HCT116 (cell line): ENCODE measurements around the gene SH2D2A. TPM values are rescaled to one million over a fixed set of nuclear protein-coding genes. Genes with fewer than 3 reads are reported as not detected.

ENCODE experiments used
- ATAC-seq: fragments of 200-7000 bp; cut with Tn5 transposase; 2 replicates; pipeline ENCODE4 v1.9.1; 2020; ENCODE audit warnings: mild to moderate bottlenecking, moderate library complexity
- BruUV-seq: library from RNA; stranded (reverse); fragments of 400-500 nt; replicated peaks from 2 replicates; lab custom pipeline; 2021; lab: Mats Ljungman, UMichigan
- CTCF ChIA-PET: fragments of 300-600 bp; sonication (Branson Sonifier 250); formaldehyde crosslinking; loops from one replicate; lab custom pipeline; 2021; ENCODE audit warnings: antibody characterized with exemption; lab: Charles Lee
- POLR2A ChIA-PET: fragments of 300-600, 350-600 bp; sonication (Branson Sonifier 250); formaldehyde crosslinking; loops from one replicate; lab custom pipeline; 2021; ENCODE audit warnings: antibody characterized with exemption; lab: Charles Lee
- RAD21 ChIA-PET, 2 experiments: fragments of 300-600 bp; sonication (Branson Sonifier 250); formaldehyde crosslinking; loops; one replicate each; lab custom pipeline; 2023; ENCODE audit warnings: low total read pairs in 2 of 2; ENCODE audit not compliant: uncharacterized antibody in 2 of 2, unreplicated experiment in 2 of 2, low non-redundant PET in 1 of 2; lab: Charles Lee
- DNase-seq: peaks from one replicate; pipeline ENCODE4 v3.0.0-alpha.2; 2010; ENCODE audit warnings: low read depth, low spot score
- H2AFZ ChIP-seq: fragments of 200-600 bp; shearing (Covaris generic), sonication (generic); 2 replicates; pipeline ENCODE4 v1.6.1; 2017; ENCODE audit warnings: low read depth, mixed run types, mixed read lengths, antibody characterized with exemption, low read length; ENCODE audit not compliant: poor library complexity, severe bottlenecking
- H3K27ac ChIP-seq: 2 replicates; pipeline ENCODE4 v1.5.1; 2012; ENCODE audit warnings: low read depth, low read length
- H3K27me3 ChIP-seq: fragments of 200-600 bp; sonication (generic); 2 replicates; pipeline ENCODE4 v1.6.1; 2016; ENCODE audit warnings: mixed run types, low read length, mixed read lengths; ENCODE audit not compliant: insufficient read depth
- H3K36me3 ChIP-seq, 2 experiments: fragments of 200-500 bp in 1 of 2; fragments of 200-600 bp in 1 of 2; sonication (Bioruptor generic) in 1 of 2; sonication (generic) in 1 of 2; 2 replicates each; pipeline versions ENCODE4 v1.5.1 to v1.6.1; 2014 to 2016; ENCODE audit warnings: low read length in 2 of 2, inconsistent platforms in 1 of 2, mixed read lengths in 1 of 2, mixed run types in 1 of 2; ENCODE audit not compliant: insufficient read depth in 2 of 2, control insufficient read depth in 1 of 2
- H3K4me1 ChIP-seq, 2 experiments: fragments of 200-600 bp in 1 of 2; sonication (generic) in 1 of 2; 2 replicates each; pipeline versions ENCODE4 v1.5.1 to v1.6.1; 2012 to 2017; ENCODE audit warnings: low read length in 2 of 2, inconsistent platforms in 1 of 2, mild to moderate bottlenecking in 1 of 2, mixed read lengths in 1 of 2, mixed run types in 1 of 2, moderate library complexity in 1 of 2; ENCODE audit not compliant: insufficient read depth in 2 of 2, control insufficient read depth in 1 of 2
- H3K4me2 ChIP-seq: fragments of 200-600 bp; sonication (generic); 2 replicates; pipeline ENCODE4 v1.6.1; 2017; ENCODE audit warnings: mixed run types, low read length, mixed read lengths
- H3K4me3 ChIP-seq, 2 experiments: fragments of 200-600 bp in 1 of 2; sonication (generic) in 1 of 2; replicated peaks in 1 of 2; 2 replicates each; pipeline ENCODE4 v1.5.1; 2011 to 2016; ENCODE audit warnings: low read length in 2 of 2, control low read depth in 1 of 2, low read depth in 1 of 2, mild to moderate bottlenecking in 1 of 2, mixed read lengths in 1 of 2, mixed run types in 1 of 2
- H3K79me2 ChIP-seq: fragments of 200-600 bp; sonication (generic); 2 replicates; pipeline ENCODE4 v1.6.1; 2017; ENCODE audit warnings: mild to moderate bottlenecking, mixed run types, low read length, moderate library complexity, mixed read lengths; ENCODE audit not compliant: insufficient read depth
- H3K9ac ChIP-seq: fragments of 200-600 bp; sonication (generic); 2 replicates; pipeline ENCODE4 v1.6.1; 2016; ENCODE audit warnings: low read length, mixed read lengths
- H3K9me2 ChIP-seq: fragments of 200-600 bp; sonication (generic), shearing (Covaris generic); 2 replicates; pipeline ENCODE4 v1.6.1; 2017; ENCODE audit warnings: mixed run types, mild to moderate bottlenecking, moderate library complexity; ENCODE audit not compliant: insufficient read depth
- H3K9me3 ChIP-seq, 2 experiments: fragments of 200-500 bp in 1 of 2; fragments of 200-600 bp in 1 of 2; sonication (Bioruptor generic) in 1 of 2; sonication (generic) in 1 of 2; 2 replicates each; pipeline ENCODE4 v1.6.1; 2014 to 2017; ENCODE audit warnings: low read length in 2 of 2, mixed read lengths in 2 of 2, inconsistent platforms in 1 of 2, low read depth in 1 of 2, mild to moderate bottlenecking in 1 of 2, mixed run types in 1 of 2, moderate library complexity in 1 of 2; ENCODE audit not compliant: control insufficient read depth in 1 of 2, insufficient read depth in 1 of 2
- H4K20me1 ChIP-seq: fragments of 200-600 bp; sonication (generic), shearing (Covaris generic); 2 replicates; pipeline ENCODE4 v1.6.1; 2017; ENCODE audit warnings: mixed run types, mild to moderate bottlenecking, moderate library complexity; ENCODE audit not compliant: insufficient read depth
- EZH2 ChIP-seq: fragments of 200-600 bp; sonication (generic); IDR thresholded peaks from 2 replicates; pipeline ENCODE4 v1.6.1; 2017; ENCODE audit warnings: antibody characterized with exemption, mixed run types
- RAD21 ChIP-seq: IDR thresholded peaks from 2 replicates; pipeline ENCODE4 v1.6.1; 2012; ENCODE audit warnings: low read depth, mild to moderate bottlenecking
- SRF ChIP-seq: IDR thresholded peaks from 2 replicates; pipeline ENCODE4 v1.6.1; 2012; ENCODE audit warnings: low read depth
- YY1 ChIP-seq: IDR thresholded peaks from 2 replicates; pipeline ENCODE4 v1.6.1; 2011; ENCODE audit warnings: low read length, low read depth, moderate library complexity, mild to moderate bottlenecking; ENCODE audit not compliant: insufficient replicate concordance; ENCODE audit errors: extremely low read depth
- ZFX ChIP-seq: fragments of 450-650 bp; IDR thresholded peaks from 2 replicates; pipeline ENCODE4 v1.6.1; 2017
- intact Hi-C: fragments of 100-400 bp; cut with micrococcal nuclease; formaldehyde crosslinking; loops from 2 replicates; pipeline ENCODE4 v1.10.0; 2022
- total RNA-seq: library from RNA; stranded (reverse); gene quantifications from one replicate; pipeline ENCODE4 v1.2.1, GENCODE V29; 2021; ENCODE audit not compliant: unreplicated experiment
- TF ChIP-seq, protein P1 (sequence below), 3 experiments: fragments of 200-600 bp in 1 of 3; sonication (generic) in 1 of 3; IDR thresholded peaks in 2 of 3; conservative IDR thresholded peaks in 1 of 3; 2 replicates each; pipeline ENCODE4 v1.5.1; 2012 to 2017; ENCODE audit warnings: low read depth in 2 of 3, low read length in 2 of 3, antibody characterized with exemption in 1 of 3, borderline replicate concordance in 1 of 3, control low read depth in 1 of 3, mild to moderate bottlenecking in 1 of 3, mixed read lengths in 1 of 3, mixed run types in 1 of 3, moderate library complexity in 1 of 3; ENCODE audit not compliant: insufficient read depth in 1 of 3
- TF ChIP-seq, protein P2 (sequence below): IDR thresholded peaks from 2 replicates; pipeline ENCODE4 v1.6.1; 2012

The SH2D2A gene
- total RNA-seq, 1 experiment from 2014 or later = 4.8 TPM

DNA sequence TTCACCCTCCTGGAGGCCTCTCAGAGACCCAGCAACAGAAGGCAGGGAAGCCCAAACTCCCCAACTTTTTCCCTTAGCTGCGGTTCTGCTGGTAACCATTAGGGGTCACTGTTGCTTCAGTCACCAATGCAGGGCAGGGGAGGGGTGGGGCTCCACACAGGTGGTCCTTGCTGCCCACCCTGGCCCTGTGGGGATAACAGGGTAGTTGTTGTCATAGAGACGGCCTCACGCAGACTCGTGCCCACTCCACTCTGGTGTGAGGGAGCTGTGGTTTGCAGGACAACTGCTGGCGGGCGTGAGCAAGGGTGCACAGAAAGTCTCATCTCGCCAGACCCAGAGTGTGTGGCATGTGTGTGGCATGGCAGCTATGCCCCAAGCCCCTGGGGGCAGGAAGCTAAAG is 22.3 kb upstream of the SH2D2A start:
- no peak overlapping the region for H3K27ac ChIP-seq
- CTCF ChIA-PET = interaction anchor here (0.8 to 4.5 kb wide), 14 partner anchors 9 to 150 kb away, joined by 3 to 44 read pairs (median 4); partner anchors contain the start of genes INSRR and NTRK1
- TF ChIP-seq EZH2 (no peak), RAD21 (peak; percentile 83), SRF (no peak), ZFX (no peak), YY1 (peak; percentile 33)
- TF ChIP-seq, protein P1, sequence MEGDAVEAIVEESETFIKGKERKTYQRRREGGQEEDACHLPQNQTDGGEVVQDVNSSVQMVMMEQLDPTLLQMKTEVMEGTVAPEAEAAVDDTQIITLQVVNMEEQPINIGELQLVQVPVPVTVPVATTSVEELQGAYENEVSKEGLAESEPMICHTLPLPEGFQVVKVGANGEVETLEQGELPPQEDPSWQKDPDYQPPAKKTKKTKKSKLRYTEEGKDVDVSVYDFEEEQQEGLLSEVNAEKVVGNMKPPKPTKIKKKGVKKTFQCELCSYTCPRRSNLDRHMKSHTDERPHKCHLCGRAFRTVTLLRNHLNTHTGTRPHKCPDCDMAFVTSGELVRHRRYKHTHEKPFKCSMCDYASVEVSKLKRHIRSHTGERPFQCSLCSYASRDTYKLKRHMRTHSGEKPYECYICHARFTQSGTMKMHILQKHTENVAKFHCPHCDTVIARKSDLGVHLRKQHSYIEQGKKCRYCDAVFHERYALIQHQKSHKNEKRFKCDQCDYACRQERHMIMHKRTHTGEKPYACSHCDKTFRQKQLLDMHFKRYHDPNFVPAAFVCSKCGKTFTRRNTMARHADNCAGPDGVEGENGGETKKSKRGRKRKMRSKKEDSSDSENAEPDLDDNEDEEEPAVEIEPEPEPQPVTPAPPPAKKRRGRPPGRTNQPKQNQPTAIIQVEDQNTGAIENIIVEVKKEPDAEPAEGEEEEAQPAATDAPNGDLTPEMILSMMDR (IDR thresholded peaks at IDR 0.05 in 2 of 3, conservative IDR thresholded peaks at IDR 0.05 in 1 of 3; ENCODE audit: borderline replicate concordance in 1 of 3, insufficient read depth in 1 of 3, low read depth in 2 of 3, low read length in 2 of 3) = peak; percentile 72 to 98 (median 95); a peak in 5 of 6 replicates
- TF ChIP-seq, protein P2, sequence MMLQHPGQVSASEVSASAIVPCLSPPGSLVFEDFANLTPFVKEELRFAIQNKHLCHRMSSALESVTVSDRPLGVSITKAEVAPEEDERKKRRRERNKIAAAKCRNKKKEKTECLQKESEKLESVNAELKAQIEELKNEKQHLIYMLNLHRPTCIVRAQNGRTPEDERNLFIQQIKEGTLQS = no peak
- intact Hi-C loops = loop anchor here (2.0 kb wide), 1 partner anchor 52 kb away; no protein-coding TSS in a partner anchor
- RAD21 ChIA-PET = interaction anchor here in 1 of 2 experiments (1.4 kb wide), 1 partner anchor 26 kb away, joined by 3 read pairs; no protein-coding TSS in a partner anchor
- H3K27me3 ChIP-seq = peaks cover 5% of the 10 kb centered on the region; the same call in 1 of the 2 replicates
- no peak overlapping the region for H2AFZ ChIP-seq
- H3K9me2 ChIP-seq = no peaks in the 10 kb centered on the region
- no peaks in the 10 kb centered on the region for H4K20me1 ChIP-seq
- H3K4me2 ChIP-seq = no peak overlapping the region
- peak; percentile 86 for ATAC-seq
- H3K36me3 ChIP-seq = no peaks in the 10 kb centered on the region
- POLR2A ChIA-PET = interaction anchor here (0.6 kb wide), 1 partner anchor 51 kb away, joined by 3 read pairs; no protein-coding TSS in a partner anchor
- no peaks in the 10 kb centered on the region for H3K79me2 ChIP-seq
- no peaks in the 10 kb centered on the region for H3K4me1 ChIP-seq
- no peak overlapping the region for H3K9ac ChIP-seq
- no peak for DNase-seq
- H3K9me3 ChIP-seq = no peaks in the 10 kb centered on the region
- H3K4me3 ChIP-seq = no peak overlapping the region
- BruUV-seq = no TSS peak
